HG03439 (cell line): ENCODE data around the gene CBLC.
A peak's percentile ranks its signal among the peaks of the same experiment; 100 is the strongest.
"Not testable (repeated sequence)": the region's sequence is repeated elsewhere in the genome, so short reads cannot be mapped to it uniquely, and the experiment has no call there.

ENCODE experiments used
- ATAC-seq: cut with Tn5 transposase; IDR thresholded peaks from one replicate; pipeline ENCODE4 v1.9.1; 2021; ENCODE audit warnings: mild to moderate bottlenecking, moderate library complexity; ENCODE audit not compliant: unreplicated experiment

CBLC gene

DNA sequence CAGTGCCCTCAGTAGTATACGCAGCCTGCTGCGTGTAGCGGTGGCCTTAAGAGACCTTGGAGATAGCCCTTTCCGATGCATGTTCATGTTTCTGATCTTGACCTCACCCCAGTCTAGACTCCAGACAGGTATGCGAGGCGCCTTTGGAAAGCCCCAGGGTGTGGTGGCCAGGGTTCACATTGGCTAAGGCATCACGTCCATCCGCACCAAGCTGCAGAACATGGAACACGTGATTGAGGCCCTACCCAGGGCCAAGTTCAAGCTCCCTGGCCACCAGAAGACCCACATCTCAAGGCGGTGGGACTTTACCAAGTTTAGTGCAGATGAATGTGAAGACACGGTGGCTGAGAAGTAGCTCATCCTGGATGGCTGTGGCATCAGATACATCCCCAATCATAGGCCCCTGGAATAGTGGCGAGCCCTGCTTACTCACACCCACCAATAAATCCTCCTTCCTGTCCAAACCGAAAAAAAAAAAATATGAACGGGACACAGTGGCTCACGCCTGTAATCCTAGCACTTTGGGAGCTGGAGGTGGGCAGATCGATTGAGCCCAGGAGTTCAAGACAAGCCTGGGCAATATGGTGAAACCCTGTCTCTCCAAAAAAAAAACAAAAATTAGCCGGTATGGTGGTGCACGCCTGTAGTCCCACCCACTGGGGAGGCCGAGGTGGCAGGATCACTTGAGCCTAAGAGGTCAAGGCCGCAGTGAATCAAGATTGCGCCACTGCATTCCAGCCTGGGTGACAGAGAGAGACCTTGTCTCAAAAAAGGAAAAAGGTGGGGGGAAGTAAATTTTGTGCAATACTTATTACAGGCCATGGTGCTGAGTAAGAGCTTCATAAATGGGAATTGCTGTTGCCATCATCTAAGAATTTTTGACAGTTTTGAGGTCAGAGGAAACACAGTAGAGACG, 12.4 kb upstream of the CBLC start:
- no peak for ATAC-seq

DNA sequence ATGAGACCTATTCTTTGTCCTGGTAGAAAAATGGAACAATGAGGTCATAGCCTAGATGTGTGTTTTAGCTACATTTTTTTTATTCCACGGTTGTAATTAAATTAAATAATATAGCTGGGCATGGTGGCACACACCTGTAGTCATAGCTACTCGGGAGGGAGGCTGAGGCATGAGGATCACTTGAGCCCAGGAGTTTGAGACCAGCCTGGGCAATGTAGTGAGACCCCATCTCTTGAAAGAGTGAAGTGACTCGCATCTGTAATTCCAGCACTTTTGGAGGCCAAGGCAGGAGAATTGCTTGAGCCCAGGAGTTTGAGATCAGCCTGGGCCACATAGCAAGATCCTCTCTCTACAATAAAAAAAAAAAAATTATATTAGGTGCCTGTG, 11.7 kb upstream of the CBLC start:
- ATAC-seq, result no peak

DNA sequence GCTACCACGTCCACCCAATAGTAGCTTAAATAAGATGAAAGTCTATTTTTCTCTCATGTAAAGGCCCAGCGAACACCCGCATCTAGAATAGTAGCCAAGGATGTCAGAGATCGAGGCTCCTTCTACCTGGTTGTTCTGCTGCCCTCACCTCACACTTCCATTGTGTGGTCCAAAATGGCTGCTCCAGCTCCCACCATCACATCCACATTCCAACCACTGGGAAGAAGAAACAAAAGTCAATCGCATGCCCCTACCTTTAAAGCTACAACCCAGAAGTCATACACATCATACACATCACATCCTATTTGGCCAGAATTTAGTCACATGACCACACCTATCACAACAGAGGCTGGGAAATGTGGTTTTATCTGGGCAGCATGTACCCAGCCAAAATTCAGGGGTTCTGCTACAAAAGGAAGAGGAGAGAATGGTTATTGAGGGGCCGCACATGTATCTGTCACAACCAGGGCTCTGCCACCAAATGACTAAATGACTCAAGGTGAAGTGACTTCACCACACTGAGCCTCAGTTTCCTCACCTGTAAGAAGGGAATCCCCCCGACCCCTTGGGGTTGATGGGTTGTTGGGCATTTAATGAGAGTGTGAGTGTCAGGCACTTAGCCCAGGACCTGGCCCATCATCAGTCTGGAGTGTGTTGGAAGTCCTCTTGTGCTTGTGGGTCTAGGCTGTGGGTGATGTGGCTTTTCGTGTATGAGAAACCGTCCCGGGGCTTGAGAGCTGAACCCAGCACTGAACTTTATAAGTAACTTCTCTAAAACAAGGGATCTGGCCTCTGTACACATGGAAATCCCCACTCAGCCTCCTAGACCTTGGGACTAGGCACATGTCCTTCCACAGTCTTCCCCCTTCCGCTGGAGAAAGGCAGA, 10.2 kb upstream of the CBLC start:
- ATAC-seq, result no peak

DNA sequence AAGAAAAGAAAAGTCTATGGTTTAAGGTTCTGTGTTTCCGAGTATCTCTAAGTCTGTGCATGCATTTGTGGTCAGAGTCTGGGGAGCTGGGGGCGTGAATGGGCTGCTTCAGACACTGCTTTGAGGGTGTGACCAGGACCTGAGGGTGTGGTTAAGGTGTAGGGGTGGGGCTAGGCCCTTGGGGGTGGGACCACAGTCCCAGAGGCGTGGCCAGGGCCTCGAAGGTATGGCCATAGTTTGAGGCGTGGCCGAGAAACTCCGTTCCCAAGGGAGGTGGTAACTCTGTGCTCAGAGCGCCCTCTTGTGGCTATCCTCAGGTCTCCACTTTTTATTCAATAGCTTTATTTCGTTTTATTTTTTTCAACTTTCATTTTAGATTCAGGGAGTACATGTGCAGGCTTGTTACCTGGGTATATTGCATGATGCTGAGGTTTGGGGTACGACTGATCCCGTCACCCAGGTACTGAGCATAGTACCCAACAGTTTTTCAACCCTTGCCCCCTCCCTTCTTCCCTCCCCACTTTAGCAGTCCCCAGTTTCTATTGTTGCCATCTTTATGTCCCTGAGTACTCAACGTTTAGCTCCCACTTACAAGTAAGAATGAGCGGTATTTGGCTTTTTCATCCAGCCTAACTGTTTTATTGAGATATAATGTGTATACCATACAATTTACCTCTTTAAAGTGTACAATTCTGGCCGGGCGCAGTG, 7.0 kb upstream of the CBLC start:
- ATAC-seq, result peak; percentile 97

DNA sequence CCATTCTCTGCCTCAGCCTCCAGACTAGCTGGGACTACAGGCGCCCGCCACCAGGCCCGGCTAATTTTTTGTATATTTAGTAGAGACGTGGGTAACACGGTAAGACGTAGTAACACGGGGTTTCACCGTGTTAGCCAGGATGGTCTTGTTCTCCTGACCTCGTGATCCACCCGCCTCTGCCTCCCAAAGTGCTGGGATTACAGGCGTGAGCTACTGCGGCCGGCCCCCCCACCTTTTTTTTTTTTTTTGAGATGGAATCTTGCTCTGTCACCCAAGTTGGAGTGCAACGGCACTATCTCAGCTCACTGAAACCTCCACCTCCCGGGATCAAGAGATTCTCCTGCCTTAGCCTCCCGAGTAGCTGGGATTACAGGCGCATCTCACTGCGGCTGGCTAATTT, 5.5 kb upstream of the CBLC start:
- not testable (repeated sequence) for ATAC-seq

DNA sequence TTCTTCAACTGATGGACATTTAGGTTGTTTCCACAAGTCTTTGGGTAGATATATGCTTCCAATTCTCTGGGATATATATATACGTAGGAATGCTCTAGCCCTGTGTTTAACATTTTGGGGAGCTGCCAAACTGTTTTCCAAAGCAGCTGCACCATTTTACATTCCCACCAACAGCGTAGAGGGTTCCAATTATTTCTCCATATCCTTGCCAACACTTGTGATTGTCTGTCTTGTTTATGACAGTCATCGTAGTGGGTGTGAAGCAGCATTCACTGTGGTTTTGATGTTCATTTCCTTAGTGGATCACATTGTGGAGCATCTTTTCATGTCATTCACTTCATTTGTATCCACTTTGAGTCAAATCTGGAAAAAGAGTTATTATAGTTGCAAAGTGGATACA, 4.7 kb upstream of the CBLC start:
- no peak for ATAC-seq

DNA sequence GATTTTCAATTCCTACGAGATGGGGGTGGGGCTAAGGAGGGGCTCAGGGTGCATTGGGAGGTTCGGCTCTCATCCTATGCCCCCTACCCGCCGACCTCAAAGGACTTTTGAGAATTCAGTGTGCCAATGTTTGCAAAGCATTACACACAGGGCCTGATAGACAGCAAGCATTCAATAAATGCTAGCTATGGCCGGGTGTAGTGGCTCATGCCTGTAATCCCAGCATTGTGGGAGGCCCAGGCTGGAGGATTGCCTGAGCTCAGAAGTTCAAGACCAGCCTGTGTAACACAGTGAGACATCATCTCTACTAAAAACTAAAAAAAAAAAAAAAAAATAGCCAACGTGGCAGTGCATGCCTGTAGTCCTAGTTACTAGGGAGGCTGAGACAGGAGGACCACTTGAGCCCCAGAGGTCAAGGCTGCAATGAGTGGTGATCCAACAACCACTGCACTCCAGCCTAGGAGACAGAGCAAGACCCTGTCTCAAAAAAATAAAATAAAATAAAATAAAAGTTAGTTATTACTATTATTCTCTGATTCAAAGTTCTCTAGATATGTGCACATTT, 1.9 kb upstream of the CBLC start:
- no peak for ATAC-seq

DNA sequence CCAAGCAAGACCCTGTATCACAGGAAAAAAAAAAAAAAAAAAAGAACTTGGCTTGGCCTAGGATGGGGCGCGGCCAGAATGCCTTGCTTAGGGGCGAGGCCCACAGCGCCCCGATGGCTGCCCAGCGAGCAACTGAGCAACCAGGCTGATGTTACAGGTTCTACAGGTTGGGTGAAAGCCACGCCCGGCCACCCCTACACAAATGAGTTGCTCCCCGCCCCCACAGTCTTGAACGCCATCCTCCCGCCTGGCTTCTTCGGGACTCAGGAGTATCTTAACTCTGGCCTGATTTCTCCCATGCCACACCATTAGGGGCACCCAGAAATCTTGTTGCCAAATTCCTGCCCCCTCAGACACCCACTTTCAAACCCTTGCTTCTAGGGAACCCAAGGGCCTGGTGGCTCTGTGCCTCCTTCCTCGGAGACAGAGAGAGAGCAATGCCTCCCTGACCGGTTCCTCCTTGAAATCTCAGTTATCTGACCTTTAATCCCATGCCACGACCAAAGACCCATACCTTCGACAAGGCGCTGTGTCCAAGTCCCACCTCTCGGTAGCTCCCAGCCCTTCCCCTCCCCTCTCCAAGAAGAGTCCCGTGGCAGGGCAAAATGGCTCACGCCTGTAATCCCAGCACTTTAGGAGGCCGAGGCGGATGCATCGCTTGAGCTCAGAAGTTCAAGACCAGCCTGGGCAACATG, 1.1 kb upstream of the CBLC start:
- no peak for ATAC-seq

DNA sequence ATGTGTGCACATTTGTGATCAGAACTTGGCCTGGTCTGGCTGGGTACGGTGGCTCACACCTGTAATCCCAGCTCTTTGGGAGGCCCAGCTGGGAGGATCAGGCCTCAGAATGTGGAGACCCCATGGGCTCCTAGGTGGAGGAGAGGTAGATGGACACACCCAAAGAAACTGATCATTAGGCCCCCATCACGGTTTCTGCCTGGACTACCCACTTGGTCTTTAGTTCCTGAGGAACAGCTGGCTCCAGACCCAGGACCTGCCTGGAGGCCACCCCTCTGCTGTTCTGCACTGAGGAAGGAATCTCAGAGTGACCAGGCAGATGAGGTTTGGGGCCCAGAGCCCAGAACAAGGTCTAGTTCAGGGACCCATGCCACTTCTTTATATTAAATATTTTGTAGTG, 1.5 kb downstream of the CBLC start:
- no peak for ATAC-seq

DNA sequence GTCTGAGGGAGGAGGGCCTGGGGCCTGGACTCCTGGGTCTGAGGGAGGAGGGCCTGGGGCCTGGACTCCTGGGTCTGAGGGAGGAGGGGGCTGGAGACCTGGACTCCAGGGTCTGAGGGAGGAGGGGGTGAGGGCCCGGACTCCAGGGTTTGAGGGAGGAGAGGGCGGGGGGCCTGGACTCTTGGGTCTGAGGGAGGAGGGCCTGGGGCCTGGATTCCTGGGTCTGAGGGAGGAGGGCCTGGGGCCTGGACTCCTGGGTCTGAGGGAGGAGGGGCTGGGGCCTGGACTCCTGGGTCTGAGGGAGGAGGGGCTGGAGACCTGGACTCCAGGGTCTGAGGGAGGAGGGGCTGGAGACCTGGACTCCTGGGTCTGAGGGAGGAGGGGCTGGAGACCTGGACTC, 4.0 kb downstream of the CBLC start:
- not testable (repeated sequence) for ATAC-seq

DNA sequence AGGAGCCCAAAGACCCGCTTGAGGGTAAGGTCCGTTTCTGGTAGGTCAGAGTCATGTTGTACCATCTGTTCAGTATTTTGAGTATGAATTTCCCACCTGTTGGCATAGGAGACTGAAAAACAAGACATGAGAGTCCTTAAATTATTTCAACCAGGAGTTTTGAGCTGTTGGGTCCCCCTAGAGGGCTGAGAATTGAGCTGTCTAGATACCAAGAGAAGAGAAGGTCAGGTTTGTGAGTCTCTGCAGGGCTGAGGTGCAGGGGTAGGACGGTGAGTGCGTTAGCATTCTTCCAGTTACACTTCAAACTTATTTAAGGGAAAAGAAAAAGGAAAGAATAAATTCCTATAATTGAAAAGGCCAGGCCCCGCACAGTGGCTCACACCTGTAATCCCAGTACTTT, 5.0 kb downstream of the CBLC start:
- no peak for ATAC-seq

DNA sequence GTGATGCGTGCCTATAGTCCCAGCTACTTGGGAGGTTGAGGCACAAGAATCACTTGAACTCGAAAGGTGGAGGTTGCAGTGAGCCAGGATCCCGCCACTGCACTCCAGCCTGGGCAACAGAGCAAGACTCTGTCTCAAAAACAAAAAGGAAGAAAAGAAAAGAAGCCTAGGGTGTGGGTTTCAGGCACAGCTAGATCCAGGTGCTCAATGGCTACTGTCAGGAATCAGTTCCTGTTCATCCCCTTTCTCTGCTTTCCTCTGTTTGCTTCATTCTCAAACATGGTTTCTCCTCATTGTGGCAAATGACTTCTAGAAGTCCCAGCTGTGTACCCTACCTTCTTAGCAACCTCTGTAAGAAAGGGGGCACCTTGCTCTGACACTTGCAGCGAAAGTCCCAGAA, 5.9 kb downstream of the CBLC start:
- no peak for ATAC-seq

DNA sequence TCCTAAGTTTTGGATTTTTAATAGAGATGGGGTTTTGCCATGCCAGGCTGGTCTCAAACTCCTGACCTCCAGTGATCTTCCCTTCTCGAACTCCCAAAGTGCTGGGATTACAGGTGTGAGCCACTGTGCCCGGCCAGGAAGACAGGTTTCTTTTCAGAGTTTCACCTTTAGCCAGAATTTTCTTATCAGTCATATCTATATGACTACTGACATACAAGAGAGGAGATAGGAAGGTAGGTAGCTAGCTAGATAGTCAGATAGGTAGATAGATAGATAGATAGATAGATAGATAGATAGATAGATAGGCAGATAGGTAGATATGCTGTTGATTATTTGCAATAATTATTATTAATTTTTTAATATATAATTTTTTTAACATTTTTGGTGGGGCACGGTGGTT, 7.6 kb downstream of the CBLC start:
- ATAC-seq, result no peak

DNA sequence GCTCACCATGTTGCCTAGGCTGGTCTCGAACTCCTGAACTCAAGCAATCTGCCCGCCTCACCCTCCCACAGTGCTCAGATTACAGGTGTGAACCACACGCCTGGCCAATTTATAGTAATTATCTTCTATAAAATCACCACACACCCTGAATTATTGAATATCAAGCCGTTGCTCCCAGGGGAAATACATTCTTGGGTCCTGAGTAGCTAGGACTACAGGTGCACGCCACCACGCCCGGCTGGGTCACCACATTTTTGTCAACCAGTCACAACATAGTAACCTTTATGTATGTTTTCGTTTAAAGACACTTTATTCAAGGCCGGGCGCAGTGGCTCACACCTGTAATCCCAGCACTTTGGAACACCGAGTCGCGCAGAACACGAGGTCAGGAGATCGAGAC, 8.3 kb downstream of the CBLC start:
- ATAC-seq, result no peak

DNA sequence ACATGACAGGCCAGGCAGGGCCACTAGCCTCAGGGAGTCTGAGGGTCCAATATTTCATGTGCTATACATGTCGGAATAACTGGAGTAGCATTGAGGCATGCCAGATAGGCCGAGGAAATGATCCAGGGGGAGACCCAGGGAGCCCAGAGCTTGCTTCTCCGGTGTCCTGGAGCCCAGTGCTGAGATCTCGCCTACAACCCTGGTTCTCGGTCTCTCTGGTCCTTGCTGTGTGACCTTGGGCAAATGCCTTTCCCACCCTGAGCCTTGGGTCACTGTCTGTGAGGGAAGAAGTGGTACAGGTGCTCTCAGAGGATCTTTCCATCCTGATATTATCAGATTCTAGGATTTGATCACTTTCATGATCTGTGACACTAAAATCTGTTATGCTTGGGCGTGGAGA, 11.3 kb downstream of the CBLC start:
- no peak for ATAC-seq

DNA sequence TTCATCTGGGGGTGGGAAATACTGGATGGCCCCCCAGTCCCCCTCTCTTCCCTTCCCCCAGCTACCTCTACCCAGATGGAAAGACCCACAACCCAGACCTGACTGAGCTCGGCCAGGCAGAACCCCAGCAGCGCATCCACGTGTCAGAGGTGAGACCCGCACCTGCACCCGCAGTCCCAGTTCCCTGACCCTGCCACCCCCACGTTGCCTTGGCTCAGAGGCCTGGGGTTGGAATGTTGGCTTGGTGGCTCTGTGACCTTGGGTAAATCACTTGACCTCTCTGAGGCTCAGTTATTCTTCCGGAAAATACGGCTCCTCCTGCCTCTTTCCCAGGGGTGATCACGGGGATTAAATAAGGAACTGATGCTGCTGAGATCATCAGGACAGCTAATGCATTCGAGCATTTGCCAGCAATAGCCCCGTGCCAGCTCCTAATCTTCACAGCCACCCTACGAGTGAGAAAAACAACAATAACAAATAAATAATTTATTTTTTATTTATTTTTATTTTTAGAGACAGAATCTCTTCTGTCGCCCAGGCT, 12.3 kb downstream of the CBLC start:
- ATAC-seq, result no peak

DNA sequence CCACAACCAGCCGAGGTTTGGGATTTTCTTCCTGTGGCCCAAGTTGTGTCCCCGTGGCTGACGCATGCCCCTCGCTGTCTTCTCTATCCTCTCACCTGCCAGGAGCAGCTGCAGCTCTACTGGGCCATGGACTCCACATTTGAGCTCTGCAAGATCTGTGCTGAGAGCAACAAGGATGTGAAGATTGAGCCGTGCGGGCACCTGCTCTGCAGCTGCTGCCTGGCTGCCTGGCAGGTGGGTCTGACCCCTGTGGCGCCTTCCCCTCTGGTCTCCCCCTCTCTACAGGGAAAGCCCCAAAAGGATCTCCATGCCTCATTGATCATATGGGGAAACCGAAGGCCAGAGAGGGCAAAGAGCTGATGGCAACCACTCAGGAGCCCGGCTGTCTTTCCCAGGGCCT, 14.6 kb downstream of the CBLC start:
- ATAC-seq, result no peak

DNA sequence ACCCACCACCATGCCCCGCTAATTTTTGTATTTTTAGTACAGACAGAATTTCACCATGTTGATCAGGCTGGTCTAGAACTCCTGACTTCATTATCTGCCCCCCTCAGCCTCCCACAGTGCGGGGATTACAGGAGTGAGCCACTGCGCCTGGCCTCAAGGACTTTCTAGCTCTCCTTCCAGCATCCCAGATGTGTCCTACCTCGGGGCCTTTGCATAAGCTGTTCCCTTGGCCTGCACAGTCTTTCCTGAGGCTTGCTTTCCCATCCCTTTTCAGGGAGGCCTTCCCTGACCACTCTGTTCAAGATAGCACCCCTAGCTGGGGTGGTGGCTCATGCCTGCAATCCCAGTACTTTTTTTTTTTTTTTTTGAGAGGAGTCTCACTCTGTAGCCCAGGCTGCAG, 16.9 kb downstream of the CBLC start:
- no peak for ATAC-seq

DNA sequence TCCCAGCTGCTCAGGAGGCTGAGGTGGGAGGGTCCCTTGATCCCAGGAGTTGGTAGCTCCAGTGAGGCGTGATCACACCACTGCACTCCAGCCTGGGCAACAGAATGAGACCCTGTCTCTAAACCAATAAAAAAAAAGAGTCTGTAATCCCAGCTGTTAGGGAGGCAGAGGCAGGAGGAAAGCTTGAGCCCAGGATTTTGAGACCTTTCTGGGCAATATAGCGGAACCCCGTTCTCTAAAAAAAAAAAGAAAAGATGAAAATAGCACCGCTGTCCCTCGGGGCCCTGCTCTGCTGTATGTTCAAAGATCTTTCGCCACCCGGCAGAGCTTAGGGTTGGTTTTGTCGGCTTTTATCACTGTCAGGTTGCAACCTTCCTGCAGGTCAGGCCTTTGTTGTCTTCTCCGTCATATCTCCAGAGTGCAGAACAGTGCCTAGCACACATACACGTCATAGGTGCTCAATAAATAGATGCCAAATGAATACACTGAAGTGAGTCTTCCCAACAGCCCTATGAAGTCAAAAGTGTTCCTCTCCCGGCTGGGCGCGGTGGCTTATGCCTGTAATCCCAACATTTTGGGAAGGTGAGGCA, 17.8 kb downstream of the CBLC start:
- no peak for ATAC-seq

DNA sequence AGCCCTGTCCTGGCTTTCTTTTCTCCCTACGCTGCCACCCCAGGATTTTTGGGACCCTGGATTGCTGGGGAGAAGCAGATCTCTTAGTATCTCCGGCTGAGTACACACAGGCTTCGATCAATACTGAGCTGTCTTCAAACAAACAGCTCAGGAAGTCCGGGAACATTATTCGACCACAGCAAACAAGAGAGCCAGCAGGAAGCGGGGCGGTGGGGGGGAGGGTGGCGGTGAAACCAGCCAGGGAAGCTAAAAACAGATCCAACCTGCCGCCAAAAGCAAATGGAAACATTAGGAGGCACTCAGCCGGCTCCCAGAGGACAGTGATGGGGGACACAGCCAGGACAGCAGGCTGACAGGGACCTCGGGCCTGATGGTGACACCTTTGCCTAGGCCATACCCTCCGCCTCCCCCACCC, 19.0 kb downstream of the CBLC start:
- no peak for ATAC-seq
